HG03558 (cell line): ENCODE data around the gene HMGB1.

Source experiments
- ATAC-seq: cut with Tn5 transposase; IDR thresholded peaks from one replicate; pipeline ENCODE4 v1.9.1; 2021; ENCODE audit warnings: moderate number of reproducible peaks; ENCODE audit not compliant: unreplicated experiment; ENCODE audit errors: extremely low read depth

Gene HMGB1

GRCh38 chr13:30408319-30409101, 57.2 kb downstream of the HMGB1 start:
- peak; percentile 75 for ATAC-seq

- ATAC-seq, result no peak
These were observed 58.8 kb downstream of the HMGB1 start for GRCh38 chr13:30406779-30407416.
